Lung (tissue), 12 donors: ENCODE measurements around the gene TAF1D. TPM values are rescaled to one million over a fixed set of nuclear protein-coding genes. Genes with fewer than 3 reads are reported as not detected.

Experiments
- ATAC-seq: fragments of 200-7000 bp; cut with Tn5 transposase; one replicate; pipeline ENCODE4 v1.9.1; 2020; ENCODE audit warnings: moderate number of reproducible peaks; ENCODE audit not compliant: insufficient read depth, low FRiP score
- DNase-seq, 3 donors: peaks; one replicate each; pipeline ENCODE4 v3.0.0-alpha.2; 2013 to 2017
- H3K27ac ChIP-seq, 2 donors: one replicate each; pipeline ENCODE4 v1.5.1; 2013; ENCODE audit warnings: mild to moderate bottlenecking in 2 of 2, moderate library complexity in 2 of 2, control low read depth in 1 of 2, inconsistent platforms in 1 of 2, low read depth in 1 of 2, low read length in 1 of 2
- H3K27me3 ChIP-seq, 3 donors: one replicate each; pipeline ENCODE4 v1.5.1; 2013; ENCODE audit warnings: low read length in 2 of 3; ENCODE audit not compliant: control insufficient read depth in 3 of 3, insufficient read depth in 3 of 3
- H3K36me3 ChIP-seq, 4 donors: one replicate each; pipeline ENCODE4 v1.5.1; 2013; ENCODE audit warnings: low read length in 4 of 4, mild to moderate bottlenecking in 1 of 4, moderate library complexity in 1 of 4; ENCODE audit not compliant: control insufficient read depth in 4 of 4, insufficient read depth in 4 of 4
- H3K4me1 ChIP-seq, 5 donors: one replicate each; pipeline ENCODE4 v1.5.1; 2013; ENCODE audit warnings: low read length in 5 of 5, mild to moderate bottlenecking in 2 of 5, moderate library complexity in 1 of 5; ENCODE audit not compliant: control insufficient read depth in 5 of 5, insufficient read depth in 5 of 5
- H3K4me3 ChIP-seq: one replicate; pipeline ENCODE4 v1.5.1; 2013; ENCODE audit warnings: mild to moderate bottlenecking, control low read depth, moderate library complexity
- H3K9ac ChIP-seq, 2 donors: one replicate each; pipeline ENCODE4 v1.5.1; 2013; ENCODE audit warnings: low read length in 2 of 2, control low read depth in 1 of 2; ENCODE audit not compliant: insufficient read depth in 1 of 2
- H3K9me3 ChIP-seq, 4 donors: one replicate each; pipeline ENCODE4 v1.5.1; 2013; ENCODE audit warnings: low read length in 3 of 4, mild to moderate bottlenecking in 1 of 4, moderate library complexity in 1 of 4; ENCODE audit not compliant: control insufficient read depth in 4 of 4, insufficient read depth in 3 of 4
- CTCF ChIP-seq: IDR thresholded peaks from 2 replicates; pipeline ENCODE4 v1.5.1; 2012; ENCODE audit warnings: mild to moderate bottlenecking; ENCODE audit errors: control extremely low read depth, extremely low read depth
- WGBS, 2 donors: extraction: QIAGEN DNeasy Blood & Tissue Kit; methylation state at CpG; one replicate each; pipeline ENCODE4 v1.1.7; 2013; 5-methylcytosine and 5-hydroxymethylcytosine counted together
- polyA plus RNA-seq, 2 donors: library from polyadenylated mRNA; stranded (reverse); fragments of 200-250 nt; gene quantifications; one replicate each; pipeline ENCODE4 v1.2.1, GENCODE V29; 2013
- total RNA-seq, 2 donors: library from RNA; depleted of rRNA in 1 of 2; stranded (reverse); fragments of >200 nt in 1 of 2; gene quantifications; one replicate each; pipeline ENCODE4 v1.2.1, GENCODE V29; 2014 to 2021
- donor health status: control.
- donor health status: control.
- donor health status: Bipolar disorder and iron deficiency.
- donor health status: healthy.
- donor health status: DM: yes; HTN: yes; CAD: no.

The TAF1D gene
- total and polyA plus RNA-seq, 4 donors, result 58.1 to 315 (median 148) TPM

DNA sequence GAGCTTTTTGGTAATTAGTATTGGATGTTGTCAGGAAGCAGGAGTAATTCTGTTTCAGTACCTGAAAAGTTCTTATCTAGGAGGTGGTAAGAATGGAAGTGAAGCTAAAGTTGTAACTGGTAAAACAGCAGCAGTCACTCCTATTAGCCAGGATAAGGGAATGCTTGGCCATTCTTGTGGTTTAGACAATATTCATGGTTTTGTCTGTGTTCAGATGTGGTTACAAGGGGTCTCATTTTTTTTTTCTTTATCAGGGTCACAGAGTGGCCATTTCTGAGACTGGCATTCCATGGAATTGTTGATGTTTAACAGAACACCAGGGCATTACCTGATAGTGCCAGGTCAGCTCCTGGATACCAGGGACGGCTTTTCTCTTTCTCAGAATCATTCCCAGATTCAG lies 23.8 kb downstream of the TAF1D start:
- Histone ChIP-seq H3K4me1 (peaks cover 0 to 1% (median 0%) of the 10 kb centered on the region in 5 donors), H3K27ac (no peak overlapping the region), H3K27me3 (no peaks in the 10 kb centered on the region), H3K4me3 (no peak overlapping the region), H3K9me3 (no peaks in the 10 kb centered on the region), H3K36me3 (peaks cover 2 to 27% (median 10%) of the 10 kb centered on the region in 4 donors), H3K9ac (no peak overlapping the region)
- no peak for ATAC-seq
- WGBS, 2 donors, result 93 to 97% methylated on average over 1 of the region's 1 CpG
- no peak for TF ChIP-seq CTCF
- no peak for DNase-seq

DNA sequence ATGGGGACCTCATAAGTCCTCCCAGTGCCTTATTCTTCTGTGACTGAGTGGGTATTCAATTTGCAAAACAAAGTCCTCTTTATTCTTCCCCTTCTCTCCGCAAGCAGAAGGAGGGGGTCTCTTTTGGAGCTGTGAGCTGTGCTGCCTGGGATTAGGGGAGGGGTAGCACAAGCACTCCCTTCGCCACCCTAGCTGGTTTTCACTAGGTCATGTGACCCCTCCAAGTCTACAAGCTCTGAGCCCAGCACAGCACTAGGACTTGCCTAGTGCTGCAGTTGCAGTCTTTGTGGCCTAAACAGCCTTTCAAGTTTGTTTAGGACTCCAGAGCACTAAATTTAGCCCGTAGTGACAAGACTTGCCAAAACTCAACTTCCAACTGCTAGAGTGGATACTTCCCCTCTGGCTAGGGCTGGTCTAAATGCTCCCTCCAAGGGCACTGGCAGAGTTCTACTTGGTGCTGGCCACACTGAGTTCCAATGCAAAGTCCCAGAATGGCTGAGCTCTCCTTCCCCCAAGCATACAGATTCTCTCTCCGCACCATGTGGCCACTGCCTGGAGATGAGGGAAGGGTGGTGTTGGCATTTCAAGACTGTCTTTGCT lies 25.4 kb downstream of the TAF1D start:
- no peak for TF ChIP-seq CTCF
- ATAC-seq, result no peak
- H3K4me3 ChIP-seq, result no peak overlapping the region
- no peaks in the 10 kb centered on the region for H3K27me3 ChIP-seq
- no peak overlapping the region for H3K27ac ChIP-seq
- no peak overlapping the region for H3K9ac ChIP-seq
- DNase-seq, result no peak
- H3K4me1 ChIP-seq, result peaks cover 0 to 1% (median 0%) of the 10 kb centered on the region in 5 donors
- peaks cover 0 to 3% (median 0%) of the 10 kb centered on the region in 4 donors for H3K9me3 ChIP-seq
- H3K36me3 ChIP-seq, result peaks cover 2 to 28% (median 10%) of the 10 kb centered on the region in 4 donors
- WGBS, 2 donors, result 92% methylated on average over 4 of the region's 4 CpGs

- Histone ChIP-seq H3K4me3 (no peak overlapping the region), H3K9me3 (peaks cover 0 to 11% (median 7%) of the 10 kb centered on the region in 4 donors), H3K27me3 (no peaks in the 10 kb centered on the region), H3K36me3 (peaks cover 2 to 38% (median 28%) of the 10 kb centered on the region in 4 donors), H3K27ac (no peak overlapping the region), H3K9ac (no peak overlapping the region), H3K4me1 (no peaks in the 10 kb centered on the region)
- DNase-seq (no peak), ATAC-seq (no peak)
- TF ChIP-seq CTCF, result no peak
Measured at GRCh38 chr11:93712678-93713077, 28.6 kb downstream of the TAF1D start.

- WGBS, 2 donors, result 100% methylated on average over 1 of the region's 1 CpG
- Histone ChIP-seq H3K27ac (no peak overlapping the region), H3K9me3 (peaks cover 0 to 11% (median 7%) of the 10 kb centered on the region in 4 donors), H3K4me1 (no peaks in the 10 kb centered on the region), H3K9ac (no peak overlapping the region), H3K27me3 (no peaks in the 10 kb centered on the region), H3K36me3 (peaks cover 2 to 42% (median 22%) of the 10 kb centered on the region in 4 donors), H3K4me3 (no peak overlapping the region)
- ATAC-seq (no peak), DNase-seq (no peak)
- no peak for TF ChIP-seq CTCF
Measured at GRCh38 chr11:93710239-93710638, 31.1 kb downstream of the TAF1D start.
